H9 (cell line): ENCODE measurements around the gene WNT10A. TPM values are rescaled to one million over a fixed set of nuclear protein-coding genes. Genes with fewer than 3 reads are reported as not detected.

Experiments used
- DNase-seq: peaks from one replicate; pipeline ENCODE4 v3.0.0-alpha.2; 2017
- H2AFZ ChIP-seq: one replicate; pipeline ENCODE4 v1.6.1; 2013; ENCODE audit warnings: mild to moderate bottlenecking, low read length, control low read depth, moderate library complexity
- H2AK5ac ChIP-seq: 2 replicates; pipeline ENCODE4 v1.6.1; 2013; ENCODE audit warnings: low read length, control low read depth, mixed read lengths; ENCODE audit not compliant: insufficient read length
- H2BK120ac ChIP-seq: one replicate; pipeline ENCODE4 v1.6.1; 2013; ENCODE audit warnings: low read depth, mild to moderate bottlenecking, low read length, control low read depth, inconsistent platforms; ENCODE audit not compliant: poor library complexity, severe bottlenecking
- H2BK12ac ChIP-seq: 2 replicates; pipeline ENCODE4 v1.6.1; 2013; ENCODE audit warnings: low read length, control low read depth, mixed read lengths, low read depth; ENCODE audit not compliant: insufficient read length
- H2BK15ac ChIP-seq: 2 replicates; pipeline ENCODE4 v1.6.1; 2013; ENCODE audit warnings: low read depth, low read length, control low read depth
- H2BK20ac ChIP-seq: one replicate; pipeline ENCODE4 v1.6.1; 2013; ENCODE audit warnings: low read depth, mild to moderate bottlenecking, low read length, control low read depth, inconsistent platforms; ENCODE audit not compliant: poor library complexity, severe bottlenecking
- H2BK5ac ChIP-seq: 2 replicates; pipeline ENCODE4 v1.6.1; 2013; ENCODE audit warnings: low read length, control low read depth, mixed read lengths; ENCODE audit not compliant: insufficient read length
- H3K14ac ChIP-seq: 2 replicates; pipeline ENCODE4 v1.6.1; 2013; ENCODE audit warnings: low read length, control low read depth; ENCODE audit not compliant: insufficient read depth
- H3K18ac ChIP-seq: 2 replicates; pipeline ENCODE4 v1.6.1; 2013; ENCODE audit warnings: low read depth, mild to moderate bottlenecking, mixed read lengths, low read length, control low read depth; ENCODE audit not compliant: insufficient read length
- H3K23ac ChIP-seq: 2 replicates; pipeline ENCODE4 v1.6.1; 2013; ENCODE audit warnings: low read length, control low read depth, mixed read lengths, low read depth; ENCODE audit not compliant: insufficient read length
- H3K23me2 ChIP-seq: 2 replicates; pipeline ENCODE4 v1.6.1; 2013; ENCODE audit warnings: low read depth, mild to moderate bottlenecking, mixed read lengths, low read length, control low read depth; ENCODE audit not compliant: insufficient read length, poor library complexity, severe bottlenecking
- H3K27ac ChIP-seq: 2 replicates; pipeline ENCODE4 v1.5.1; 2013; ENCODE audit warnings: low read length, control low read depth, mixed read lengths, low read depth; ENCODE audit not compliant: insufficient read length
- H3K27me3 ChIP-seq: 2 replicates; pipeline ENCODE4 v1.6.1; 2013; ENCODE audit warnings: low read length, control low read depth, inconsistent platforms; ENCODE audit not compliant: insufficient read depth
- H3K4ac ChIP-seq: 2 replicates; pipeline ENCODE4 v1.6.1; 2013; ENCODE audit warnings: low read depth, mild to moderate bottlenecking, control low read depth, inconsistent platforms, low read length, moderate library complexity
- H3K4me1 ChIP-seq: 2 replicates; pipeline ENCODE4 v1.6.1; 2013; ENCODE audit warnings: low read length, control low read depth, inconsistent platforms; ENCODE audit not compliant: insufficient read depth
- H3K4me2 ChIP-seq: 2 replicates; pipeline ENCODE4 v1.6.1; 2013; ENCODE audit warnings: low read length, control low read depth, mixed read lengths; ENCODE audit not compliant: insufficient read length, insufficient read depth
- H3K56ac ChIP-seq: 2 replicates; pipeline ENCODE4 v1.6.1; 2013; ENCODE audit warnings: low read depth, mild to moderate bottlenecking, mixed read lengths, low read length, control low read depth; ENCODE audit not compliant: insufficient read length
- H3K79me1 ChIP-seq: 2 replicates; pipeline ENCODE4 v1.6.1; 2013; ENCODE audit warnings: low read depth, mild to moderate bottlenecking, moderate library complexity, low read length, control low read depth, inconsistent platforms; ENCODE audit not compliant: insufficient read depth, poor library complexity, severe bottlenecking
- H3K79me2 ChIP-seq: 2 replicates; pipeline ENCODE4 v1.6.1; 2013; ENCODE audit warnings: low read length, control low read depth, inconsistent platforms; ENCODE audit not compliant: insufficient read depth
- H3K9ac ChIP-seq: 2 replicates; pipeline ENCODE4 v1.6.1; 2013; ENCODE audit warnings: low read length, control low read depth, mixed read lengths; ENCODE audit not compliant: insufficient read length; ENCODE audit errors: extremely low read depth
- H3K9me3 ChIP-seq: one replicate; pipeline ENCODE4 v1.6.1; 2013; ENCODE audit warnings: low read depth, low read length, inconsistent platforms; ENCODE audit not compliant: control insufficient read depth
- H3T11ph ChIP-seq: one replicate; pipeline ENCODE4 v1.6.1; 2013; ENCODE audit warnings: mild to moderate bottlenecking, low read length, control low read depth, inconsistent platforms
- H4K20me1 ChIP-seq: one replicate; pipeline ENCODE4 v1.6.1; 2013; ENCODE audit not compliant: control insufficient read depth, insufficient read length, insufficient read depth
- H4K5ac ChIP-seq: 2 replicates; pipeline ENCODE4 v1.6.1; 2013; ENCODE audit warnings: low read depth, mild to moderate bottlenecking, mixed read lengths, low read length, control low read depth; ENCODE audit not compliant: insufficient read length
- H4K8ac ChIP-seq: replicated peaks from 2 replicates; pipeline ENCODE4 v1.6.1; 2013; ENCODE audit warnings: low read length, control low read depth, mixed read lengths, low read depth; ENCODE audit not compliant: insufficient read length
- H4K91ac ChIP-seq: 2 replicates; pipeline ENCODE4 v1.6.1; 2013; ENCODE audit warnings: low read depth, mild to moderate bottlenecking, moderate library complexity, mixed read lengths, low read length, control low read depth; ENCODE audit not compliant: insufficient read length
- H3K27ac Mint-ChIP-seq, 3 experiments: 2 replicates in 2 of 3; 3 replicates in 1 of 3; pipeline ENCODE4 v1.8.0; 2020 to 2021; ENCODE audit warnings: mixed read lengths in 3 of 3, mild to moderate bottlenecking in 1 of 3, moderate library complexity in 1 of 3
- H3K27me3 Mint-ChIP-seq: 2 replicates; pipeline ENCODE4 v1.8.0; 2021; ENCODE audit warnings: low read depth, mild to moderate bottlenecking, moderate library complexity, mixed read lengths
- H3K36me3 Mint-ChIP-seq, 3 experiments: 2 replicates in 2 of 3; 3 replicates in 1 of 3; pipeline ENCODE4 v1.8.0; 2020 to 2021; ENCODE audit warnings: low read depth in 3 of 3, mixed read lengths in 3 of 3; ENCODE audit not compliant: insufficient read depth in 1 of 3
- H3K4me1 Mint-ChIP-seq, 2 experiments: 2 replicates each; pipeline ENCODE4 v1.8.0; 2020; ENCODE audit warnings: mixed read lengths in 2 of 2
- H3K4me3 Mint-ChIP-seq, 2 experiments: 2 replicates in 1 of 2; 3 replicates in 1 of 2; pipeline ENCODE4 v1.8.0; 2020 to 2021; ENCODE audit warnings: mild to moderate bottlenecking in 2 of 2, mixed read lengths in 2 of 2, moderate library complexity in 1 of 2
- H3K9me3 Mint-ChIP-seq, 2 experiments: 2 replicates in 1 of 2; 3 replicates in 1 of 2; pipeline ENCODE4 v1.8.0; 2020; ENCODE audit warnings: mild to moderate bottlenecking in 2 of 2, mixed read lengths in 2 of 2, moderate library complexity in 1 of 2
- WGBS: extraction: QIAGEN DNeasy Blood & Tissue Kit; methylation state at CpG from one replicate; pipeline ENCODE4 v1.1.7; 2013; ENCODE audit warnings: missing lambda C conversion rate, low lambda C conversion rate, mixed read lengths; ENCODE audit not compliant: insufficient read length; ENCODE audit errors: extremely low coverage; 5-methylcytosine and 5-hydroxymethylcytosine counted together
- total RNA-seq: library from RNA; stranded (reverse); gene quantifications from 2 replicates; pipeline ENCODE4 v1.2.1, GENCODE V29; 2021
- TF ChIP-seq, protein P1 (sequence below): fragments of 200-600 bp; sonication (generic); conservative IDR thresholded peaks from 3 replicates; pipeline ENCODE4 v1.8.0; 2021; ENCODE audit warnings: antibody characterized with exemption, mild to moderate bottlenecking

Gene WNT10A
- total RNA-seq, 1 experiment from 2014 or later = not detected

DNA sequence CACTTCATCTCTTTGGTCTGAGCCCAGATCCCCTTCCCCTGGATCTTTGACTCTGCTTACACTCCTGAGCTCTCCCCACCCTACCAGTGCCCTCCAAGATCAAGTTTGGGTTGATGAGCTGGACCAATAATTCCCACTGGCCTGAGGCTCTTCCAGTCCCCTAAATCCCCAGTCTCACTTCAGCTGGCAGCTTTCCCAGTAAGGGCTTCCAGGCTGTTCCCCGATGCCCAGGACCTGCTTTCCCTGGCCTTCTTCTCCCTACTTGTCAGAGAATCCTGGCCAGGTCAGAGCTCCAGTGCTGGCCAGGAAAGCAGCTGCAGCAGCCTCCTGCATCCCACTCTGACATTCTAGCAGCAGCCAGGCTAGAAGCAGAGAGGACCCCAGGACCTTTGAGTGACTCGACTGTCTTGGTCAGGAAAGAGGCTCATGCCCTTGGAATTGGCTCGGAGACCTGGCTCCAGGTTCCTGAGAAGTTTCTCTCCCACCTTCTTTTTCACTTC lies 17.6 kb upstream of the WNT10A start:
- Histone ChIP-seq H3K4me2 (no peak overlapping the region), H3K79me2 (no peaks in the 10 kb centered on the region), H2AFZ (no peak overlapping the region), H2BK15ac (no peak overlapping the region), H2BK120ac (no peak overlapping the region), H3K4ac (no peak overlapping the region), H4K8ac (no peak overlapping the region), H3T11ph (no peak overlapping the region), H4K5ac (no peak overlapping the region), H3K79me1 (no peaks in the 10 kb centered on the region), H3K27ac (no peak overlapping the region), H2BK20ac (no peak overlapping the region), H3K27me3 (peaks cover 68% of the 10 kb centered on the region), H2BK5ac (no peak overlapping the region), H2AK5ac (no peak overlapping the region), H3K14ac (no peak overlapping the region; the same call in 1 of the 2 replicates), H2BK12ac (no peak overlapping the region), H3K9me3 (no peaks in the 10 kb centered on the region), H4K20me1 (no peaks in the 10 kb centered on the region), H4K91ac (no peak overlapping the region), H3K23me2 (peaks cover 3% of the 10 kb centered on the region), H3K4me1 (peaks cover 2% of the 10 kb centered on the region; the same call in 1 of the 2 replicates), H3K9ac (no peak overlapping the region), H3K23ac (no peak overlapping the region), H3K56ac (no peak overlapping the region), H3K18ac (no peak overlapping the region)
- no peak for DNase-seq
- Mint-ChIP-seq H3K9me3 (no peaks in the 10 kb centered on the region; a peak in 1 of 5 replicates), H3K36me3 (no peaks in the 10 kb centered on the region), H3K27me3 (peaks cover 95% of the 10 kb centered on the region), H3K4me1 (peaks cover 19 to 24% of the 10 kb centered on the region in 2 experiments), H3K4me3 (no peak overlapping the region), H3K27ac (no peak overlapping the region)
- TF ChIP-seq, protein P1, sequence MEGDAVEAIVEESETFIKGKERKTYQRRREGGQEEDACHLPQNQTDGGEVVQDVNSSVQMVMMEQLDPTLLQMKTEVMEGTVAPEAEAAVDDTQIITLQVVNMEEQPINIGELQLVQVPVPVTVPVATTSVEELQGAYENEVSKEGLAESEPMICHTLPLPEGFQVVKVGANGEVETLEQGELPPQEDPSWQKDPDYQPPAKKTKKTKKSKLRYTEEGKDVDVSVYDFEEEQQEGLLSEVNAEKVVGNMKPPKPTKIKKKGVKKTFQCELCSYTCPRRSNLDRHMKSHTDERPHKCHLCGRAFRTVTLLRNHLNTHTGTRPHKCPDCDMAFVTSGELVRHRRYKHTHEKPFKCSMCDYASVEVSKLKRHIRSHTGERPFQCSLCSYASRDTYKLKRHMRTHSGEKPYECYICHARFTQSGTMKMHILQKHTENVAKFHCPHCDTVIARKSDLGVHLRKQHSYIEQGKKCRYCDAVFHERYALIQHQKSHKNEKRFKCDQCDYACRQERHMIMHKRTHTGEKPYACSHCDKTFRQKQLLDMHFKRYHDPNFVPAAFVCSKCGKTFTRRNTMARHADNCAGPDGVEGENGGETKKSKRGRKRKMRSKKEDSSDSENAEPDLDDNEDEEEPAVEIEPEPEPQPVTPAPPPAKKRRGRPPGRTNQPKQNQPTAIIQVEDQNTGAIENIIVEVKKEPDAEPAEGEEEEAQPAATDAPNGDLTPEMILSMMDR = no peak
- no CpG with 5 or more reads among the region's 3 CpGs for WGBS
